A172 (cell line): ENCODE data around the gene AKT1S1. TPM values are rescaled to one million over a fixed set of nuclear protein-coding genes. Genes with fewer than 3 reads are reported as not detected.
A peak's percentile ranks its signal among the peaks of the same experiment; 100 is the strongest.

Source experiments
- DNase-seq: peaks from one replicate; pipeline ENCODE4 v3.0.0-alpha.2; 2015; ENCODE audit warnings: low spot score
- total RNA-seq: library from RNA; depleted of rRNA; stranded (reverse); fragments of >200 nt; shearing (Covaris generic); gene quantifications from 2 replicates; pipeline ENCODE4 v1.2.3, GENCODE V29; 2014

Gene AKT1S1
- total RNA-seq, 1 experiment from 2014 or later = 22.7 TPM

- DNase-seq = no peak
Observed at GRCh38 chr19:49907745-49908446, 30.7 kb upstream of the AKT1S1 start.

GRCh38 chr19:49906879-49907564 is 29.9 kb upstream of the AKT1S1 start:
- DNase-seq = no peak

GRCh38 chr19:49904136-49904535 is 27.0 kb upstream of the AKT1S1 start:
- DNase-seq = no peak

GRCh38 chr19:49896863-49897621 is 19.9 kb upstream of the AKT1S1 start, which contains the start of gene IL4I1:
IL4I1 (minus strand) TSS chr19:49896887; CDS start chr19:49896160, 727 bp downstream.
- peak; percentile 84 for DNase-seq

- DNase-seq = no peak
Observed at GRCh38 chr19:49895566-49896297, 18.6 kb upstream of the AKT1S1 start.

GRCh38 chr19:49894879-49895565 is 17.9 kb upstream of the AKT1S1 start:
- DNase-seq = no peak

- no peak for DNase-seq
Observed at GRCh38 chr19:49894011-49894664, 17.0 kb upstream of the AKT1S1 start.

- DNase-seq = no peak
Observed at GRCh38 chr19:49892716-49893115, 15.6 kb upstream of the AKT1S1 start.

- DNase-seq = no peak
Observed at GRCh38 chr19:49891393-49891792, 14.2 kb upstream of the AKT1S1 start.

GRCh38 chr19:49890349-49891311 is 13.5 kb upstream of the AKT1S1 start:
- DNase-seq = no peak

- no peak for DNase-seq
Observed at GRCh38 chr19:49889687-49890348, 12.7 kb upstream of the AKT1S1 start.

- no peak for DNase-seq
Observed at GRCh38 chr19:49889038-49889686, 12.0 kb upstream of the AKT1S1 start.

GRCh38 chr19:49888510-49888824 is 11.3 kb upstream of the AKT1S1 start:
- DNase-seq = no peak

GRCh38 chr19:49887665-49888509 is 10.7 kb upstream of the AKT1S1 start:
- no peak for DNase-seq

GRCh38 chr19:49887037-49887664 is 10.0 kb upstream of the AKT1S1 start:
- DNase-seq = no peak

GRCh38 chr19:49884760-49885159 is 7.6 kb upstream of the AKT1S1 start:
- DNase-seq = no peak

- DNase-seq = no peak
Observed at GRCh38 chr19:49884109-49884508, 7.0 kb upstream of the AKT1S1 start.
